HepG2 (cell line): ENCODE data around the gene IL1RAPL2. TPM values are rescaled to one million over a fixed set of nuclear protein-coding genes. Genes with fewer than 3 reads are reported as not detected.

Experiments
- ATAC-seq: fragments of 200-7000 bp; cut with Tn5 transposase; 3 replicates; pipeline ENCODE4 v1.9.1; 2020; ENCODE audit warnings: mild to moderate bottlenecking, moderate library complexity
- BruUV-seq: library from RNA; stranded (reverse); fragments of 400-500 nt; replicated peaks from 2 replicates; lab custom pipeline; 2021; lab: Mats Ljungman, UMichigan
- CTCF ChIA-PET: fragments of 300-600 bp; formaldehyde crosslinking; extraction: SDS; loops from one replicate; lab custom pipeline; 2021; ENCODE audit warnings: low total read pairs, inconsistent platforms, low intra/inter-chr PET ratio; lab: Yijun Ruan, JAX
- POLR2A ChIA-PET: fragments of 350-600 bp; sonication (Branson Sonifier 250); formaldehyde crosslinking; loops from one replicate; lab custom pipeline; 2020; ENCODE audit warnings: antibody characterized with exemption, inconsistent platforms; lab: Yijun Ruan, JAX
- DNase-seq: peaks from one replicate; pipeline ENCODE4 v3.0.0-alpha.2; 2015; ENCODE audit warnings: low spot score
- FAIRE-seq: peaks from 3 replicates; lab custom pipeline; 2011; peaks lifted over from hg19 to GRCh38; lab: Jason Lieb, UNC
- H2AFZ ChIP-seq: one replicate; pipeline ENCODE4 v1.6.1; 2011; ENCODE audit warnings: low read length, inconsistent platforms
- H3K27ac ChIP-seq: fragments of 300-600 bp; 3 replicates; pipeline ENCODE4 v1.8.0; 2011; ENCODE audit warnings: mixed run types, mild to moderate bottlenecking, mixed read lengths, low read length, inconsistent platforms; ENCODE audit not compliant: insufficient read depth; ENCODE audit errors: extremely low read length
- H3K27me3 ChIP-seq, 2 experiments: fragments of 200-600 bp in 1 of 2; 2 replicates in 1 of 2; 3 replicates in 1 of 2; pipeline versions ENCODE4 v1.6.0 to v1.8.0; 2011; ENCODE audit warnings: low read length in 2 of 2, mild to moderate bottlenecking in 2 of 2, moderate library complexity in 2 of 2, inconsistent platforms in 1 of 2; ENCODE audit not compliant: insufficient read depth in 2 of 2, control insufficient read depth in 1 of 2
- H3K36me3 ChIP-seq, 2 experiments: fragments of 200-600 bp in 1 of 2; replicated peaks in 1 of 2; 2 replicates in 1 of 2; 3 replicates in 1 of 2; pipeline versions ENCODE4 v1.5.1 to v1.8.0; 2011; ENCODE audit warnings: low read length in 2 of 2, inconsistent platforms in 1 of 2; ENCODE audit not compliant: insufficient read depth in 2 of 2, control insufficient read depth in 1 of 2
- H3K4me1 ChIP-seq: 2 replicates; pipeline ENCODE4 v1.5.1; 2012; ENCODE audit warnings: low read length, inconsistent platforms; ENCODE audit not compliant: insufficient read depth
- H3K4me2 ChIP-seq: 2 replicates; pipeline ENCODE4 v1.6.0; 2011; ENCODE audit warnings: low read depth, low read length, inconsistent platforms
- H3K4me3 ChIP-seq, 3 experiments: fragments of 200-600 bp in 1 of 3; sonication (generic), shearing (Covaris generic) in 1 of 3; replicated peaks in 1 of 3; 2 replicates each; pipeline ENCODE4 v1.5.1; 2011 to 2016; ENCODE audit warnings: low read length in 3 of 3, inconsistent platforms in 2 of 3, low read depth in 2 of 3, mild to moderate bottlenecking in 2 of 3, control low read depth in 1 of 3, mixed read lengths in 1 of 3; ENCODE audit not compliant: insufficient read depth in 1 of 3
- H3K79me2 ChIP-seq: one replicate; pipeline ENCODE4 v1.6.1; 2011; ENCODE audit warnings: low read length, inconsistent platforms; ENCODE audit not compliant: insufficient read depth
- H3K9ac ChIP-seq: 2 replicates; pipeline ENCODE4 v1.6.0; 2011; ENCODE audit warnings: mild to moderate bottlenecking, low read depth, low read length, inconsistent platforms; ENCODE audit not compliant: insufficient read depth
- H3K9me3 ChIP-seq: 2 replicates; pipeline ENCODE4 v1.5.1; 2012; ENCODE audit warnings: mild to moderate bottlenecking, low read length
- H4K20me1 ChIP-seq: 2 replicates; pipeline ENCODE4 v1.6.0; 2011; ENCODE audit warnings: inconsistent platforms, mild to moderate bottlenecking, low read length, moderate library complexity; ENCODE audit not compliant: insufficient read depth
- DR1 ChIP-seq: sonication (generic); formaldehyde crosslinking; IDR thresholded peaks from 2 replicates; pipeline ENCODE4 v1.8.0; 2021; ENCODE audit warnings: mild to moderate bottlenecking, missing genetic modification reagents, inconsistent platforms
- ELK4 ChIP-seq: sonication (generic); formaldehyde crosslinking; IDR thresholded peaks from 2 replicates; pipeline ENCODE4 v1.9.0; 2021; ENCODE audit warnings: missing genetic modification reagents, borderline replicate concordance
- GATAD2A ChIP-seq: IDR thresholded peaks from 2 replicates; pipeline ENCODE4 v1.6.1; 2016
- GTF2F1 ChIP-seq: fragments of 150-350 bp; IDR thresholded peaks from 2 replicates; pipeline ENCODE4 v1.6.1; 2014; ENCODE audit warnings: low read length
- HIVEP1 ChIP-seq: sonication (generic); formaldehyde crosslinking; IDR thresholded peaks from 2 replicates; pipeline ENCODE4 v1.4.0; 2020; ENCODE audit warnings: mild to moderate bottlenecking, missing genetic modification reagents
- ISX ChIP-seq: sonication (generic); formaldehyde crosslinking; conservative IDR thresholded peaks from 2 replicates; pipeline ENCODE4 v1.5.0; 2020; ENCODE audit warnings: missing genetic modification reagents
- MEIS1 ChIP-seq: sonication (generic); formaldehyde crosslinking; IDR thresholded peaks from 2 replicates; pipeline ENCODE4 v1.9.0; 2021; ENCODE audit warnings: mild to moderate bottlenecking, missing genetic modification reagents, moderate library complexity, borderline replicate concordance
- MTA1 ChIP-seq: sonication (generic); formaldehyde crosslinking; IDR thresholded peaks from 2 replicates; pipeline ENCODE4 v1.4.0; 2020; ENCODE audit warnings: missing genetic modification reagents, mild to moderate bottlenecking, borderline replicate concordance
- NR1H2 ChIP-seq: sonication (generic); formaldehyde crosslinking; IDR thresholded peaks from 2 replicates; pipeline ENCODE4 v1.8.1; 2022; ENCODE audit warnings: low read depth, missing genetic modification reagents, borderline replicate concordance
- RXRA ChIP-seq: sonication (generic); formaldehyde crosslinking; IDR thresholded peaks from 2 replicates; pipeline ENCODE4 v1.5.1; 2020; ENCODE audit warnings: missing genetic modification reagents
- SMARCC2 ChIP-seq: fragments of 450-650 bp; IDR thresholded peaks from 2 replicates; pipeline ENCODE4 v1.6.1; 2017; ENCODE audit warnings: antibody characterized with exemption, mild to moderate bottlenecking
- ZBTB25 ChIP-seq: IDR thresholded peaks from 2 replicates; pipeline ENCODE4 v1.6.1; 2018; ENCODE audit warnings: missing genetic modification reagents
- ZFP36L2 ChIP-seq: sonication (generic); formaldehyde crosslinking; IDR thresholded peaks from 2 replicates; pipeline ENCODE4 v1.4.0; 2020; ENCODE audit warnings: missing genetic modification reagents
- ZFP82 ChIP-seq: sonication (generic); formaldehyde crosslinking; IDR thresholded peaks from 2 replicates; pipeline ENCODE4 v1.5.1; 2020; ENCODE audit warnings: mild to moderate bottlenecking, missing genetic modification reagents, borderline replicate concordance
- ZMYM3 ChIP-seq: sonication (generic); formaldehyde crosslinking; IDR thresholded peaks from 2 replicates; pipeline ENCODE4 v1.5.1; 2020; ENCODE audit warnings: mild to moderate bottlenecking, missing genetic modification reagents
- ZNF180 ChIP-seq: sonication (generic); formaldehyde crosslinking; IDR thresholded peaks from 2 replicates; pipeline ENCODE4 v1.4.0; 2020; ENCODE audit warnings: low read depth, missing genetic modification reagents, borderline replicate concordance
- ZNF616 ChIP-seq: sonication (generic); formaldehyde crosslinking; IDR thresholded peaks from 2 replicates; pipeline ENCODE4 v1.5.0; 2020; ENCODE audit warnings: low read depth, mild to moderate bottlenecking, missing genetic modification reagents
- ZNF670 ChIP-seq: sonication (generic); formaldehyde crosslinking; IDR thresholded peaks from 2 replicates; pipeline ENCODE4 v1.8.0; 2022; ENCODE audit warnings: mild to moderate bottlenecking, missing genetic modification reagents, borderline replicate concordance
- WGBS: methylation state at CpG from one replicate; pipeline ENCODE4 v1.1.6; 2017; ENCODE audit warnings: low lambda C conversion rate; 5-methylcytosine and 5-hydroxymethylcytosine counted together
- in situ Hi-C: cut with HindIII; loops from 2 replicates; pipeline ENCODE4 v1.10.0; 2017; ENCODE audit warnings: low pct_unique_long_range_greater_than_20kb; ENCODE audit not compliant: extremely low pct_ligation_motif_present
- intact Hi-C: fragments of 100-400 bp; cut with micrococcal nuclease; formaldehyde crosslinking; loops from one replicate; pipeline ENCODE4 v1.10.0; 2022; ENCODE audit not compliant: unreplicated experiment
- polyA plus RNA-seq, 8 experiments: library from polyadenylated mRNA; depleted of rRNA in 3 of 8; stranded (reverse) in 7 of 8; unstranded in 1 of 8; fragments of >200 nt; fragmentation: Illumina TruSeq in 4 of 8; extraction: Trizol in 4 of 8; gene quantifications; 2 replicates each; pipeline versions ENCODE4 v1.2.1 to v1.2.3, GENCODE V29; 2011 to 2016; ENCODE audit warnings: low read depth in 4 of 8, missing spikeins in 1 of 8, mixed read lengths in 1 of 8; ENCODE audit not compliant: insufficient read depth in 1 of 8
- total RNA-seq, 5 experiments: library from RNA; depleted of rRNA; stranded (reverse); fragments of >200 nt; fragmentation: Illumina TruSeq; extraction: Trizol; gene quantifications; 2 replicates each; pipeline ENCODE4 v1.2.3, GENCODE V29; 2016; ENCODE audit warnings: low read depth in 1 of 5
- TF ChIP-seq, protein P1 (sequence below): sonication (generic); formaldehyde crosslinking; IDR thresholded peaks from 2 replicates; pipeline ENCODE4 v1.4.0; 2020; ENCODE audit warnings: missing genetic modification reagents, borderline replicate concordance
- TF ChIP-seq, protein P2 (sequence below): sonication (generic); formaldehyde crosslinking; IDR thresholded peaks from 2 replicates; pipeline ENCODE4 v1.4.0; 2020; ENCODE audit warnings: missing genetic modification reagents

Gene IL1RAPL2
- total and polyA plus RNA-seq, 2 of the 13 experiments (the other 11 are each of a cell fraction or from before 2014, with no cell fraction given): not detected

DNA sequence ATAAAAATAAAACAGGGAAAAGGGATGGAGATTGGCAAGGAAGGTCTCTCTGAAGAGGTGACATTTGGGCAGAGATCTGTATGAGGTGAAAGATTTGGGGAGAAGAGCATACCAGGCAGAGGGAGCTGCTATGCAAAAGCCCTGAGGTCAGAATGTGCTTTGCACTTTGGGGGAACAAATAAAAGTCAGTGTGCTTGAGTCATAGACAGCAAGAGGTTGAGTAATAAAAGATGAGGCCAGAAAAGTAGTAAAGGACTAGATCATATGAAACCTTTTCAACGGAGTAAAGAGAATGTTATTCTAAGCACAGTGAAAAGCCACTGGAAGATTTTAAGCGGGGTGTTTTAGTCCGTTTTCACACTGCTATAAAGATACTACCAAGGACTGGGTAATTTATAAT is 731.0 kb downstream of the IL1RAPL2 start:
- intact Hi-C loops: no loop called here

More for the DNA sequence above, 731.0 kb downstream of the IL1RAPL2 start:
- WGBS: 0% methylated on average over 3 of the region's 3 CpGs
- no peak overlapping the region for H3K27ac ChIP-seq
- no peak for FAIRE-seq
- no peak for TF ChIP-seq NR1H2 (CRISPR knock-in tag)
- TF ChIP-seq ZNF616 (CRISPR knock-in tag): no peak
- TF ChIP-seq MTA1 (CRISPR knock-in tag): no peak
- TF ChIP-seq ZMYM3 (CRISPR knock-in tag): no peak
- TF ChIP-seq SMARCC2: no peak
- TF ChIP-seq DR1 (CRISPR knock-in tag): no peak
- TF ChIP-seq, protein P1, sequence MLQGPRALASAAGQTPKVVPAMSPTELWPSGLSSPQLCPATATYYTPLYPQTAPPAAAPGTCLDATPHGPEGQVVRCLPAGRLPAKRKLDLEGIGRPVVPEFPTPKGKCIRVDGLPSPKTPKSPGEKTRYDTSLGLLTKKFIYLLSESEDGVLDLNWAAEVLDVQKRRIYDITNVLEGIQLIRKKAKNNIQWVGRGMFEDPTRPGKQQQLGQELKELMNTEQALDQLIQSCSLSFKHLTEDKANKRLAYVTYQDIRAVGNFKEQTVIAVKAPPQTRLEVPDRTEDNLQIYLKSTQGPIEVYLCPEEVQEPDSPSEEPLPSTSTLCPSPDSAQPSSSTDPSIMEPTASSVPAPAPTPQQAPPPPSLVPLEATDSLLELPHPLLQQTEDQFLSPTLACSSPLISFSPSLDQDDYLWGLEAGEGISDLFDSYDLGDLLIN (CRISPR knock-in tag): no peak
- TF ChIP-seq ISX: no peak
- TF ChIP-seq, protein P2, sequence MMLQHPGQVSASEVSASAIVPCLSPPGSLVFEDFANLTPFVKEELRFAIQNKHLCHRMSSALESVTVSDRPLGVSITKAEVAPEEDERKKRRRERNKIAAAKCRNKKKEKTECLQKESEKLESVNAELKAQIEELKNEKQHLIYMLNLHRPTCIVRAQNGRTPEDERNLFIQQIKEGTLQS (CRISPR knock-in tag): no peak
- TF ChIP-seq RXRA (CRISPR knock-in tag): no peak
- no peak for TF ChIP-seq MEIS1 (CRISPR knock-in tag)
- TF ChIP-seq ELK4: no peak
- no peak for TF ChIP-seq ZBTB25
- TF ChIP-seq ZNF180 (CRISPR knock-in tag): no peak
- no peak for TF ChIP-seq GATAD2A
- TF ChIP-seq GTF2F1: no peak
- no peak for TF ChIP-seq HIVEP1 (CRISPR knock-in tag)
- TF ChIP-seq ZFP36L2 (CRISPR knock-in tag): no peak
- TF ChIP-seq ZNF670 (CRISPR knock-in tag): no peak
- no peak for TF ChIP-seq ZFP82 (CRISPR knock-in tag)
- TF ChIP-seq, all 625 proteins: peak for 0
- no peak overlapping the region for H3K4me2 ChIP-seq
- DNase-seq (no peak), ATAC-seq (no peak)
- H3K9me3 ChIP-seq: no peaks in the 10 kb centered on the region
- H4K20me1 ChIP-seq: no peaks in the 10 kb centered on the region
- no TSS peak for BruUV-seq
- ChIA-PET POLR2A (no interaction called here), CTCF (no interaction called here)
- no peaks in the 10 kb centered on the region for H3K79me2 ChIP-seq
- no peaks in the 10 kb centered on the region for H3K27me3 ChIP-seq
- no peak overlapping the region for H3K9ac ChIP-seq
- H3K4me1 ChIP-seq: no peaks in the 10 kb centered on the region
- in situ Hi-C loops: no loop called here
- no peaks in the 10 kb centered on the region for H3K36me3 ChIP-seq
- no peak overlapping the region for H2AFZ ChIP-seq
- no peak overlapping the region for H3K4me3 ChIP-seq
